Thymus (tissue), 11 donors: Measurements from ENCODE around the gene MYT1. TPM values are rescaled to one million over a fixed set of nuclear protein-coding genes. Genes with fewer than 3 reads are reported as not detected.

Experiments used
- DNase-seq, 9 donors: peaks; one replicate each; pipeline ENCODE4 v3.0.0-alpha.2; 2013; ENCODE audit warnings: low spot score in 9 of 9, low read depth in 6 of 9, missing footprints in 1 of 9
- H3K27ac ChIP-seq, 2 donors: one replicate each; pipeline ENCODE4 v1.5.1; 2013; ENCODE audit warnings: control low read depth in 1 of 2, low read depth in 1 of 2, low read length in 1 of 2, mild to moderate bottlenecking in 1 of 2, moderate library complexity in 1 of 2
- H3K27me3 ChIP-seq, 2 donors: one replicate each; pipeline ENCODE4 v1.5.1; 2013; ENCODE audit warnings: low read length in 1 of 2; ENCODE audit not compliant: control insufficient read depth in 2 of 2, insufficient read depth in 1 of 2
- H3K36me3 ChIP-seq, 2 donors: one replicate each; pipeline ENCODE4 v1.5.1; 2013; ENCODE audit warnings: low read length in 1 of 2, mild to moderate bottlenecking in 1 of 2, moderate library complexity in 1 of 2; ENCODE audit not compliant: control insufficient read depth in 2 of 2, insufficient read depth in 2 of 2
- H3K4me1 ChIP-seq, 2 donors: one replicate each; pipeline ENCODE4 v1.5.1; 2013; ENCODE audit warnings: low read length in 2 of 2; ENCODE audit not compliant: control insufficient read depth in 2 of 2, insufficient read depth in 2 of 2
- H3K4me3 ChIP-seq, 2 donors: one replicate each; pipeline ENCODE4 v1.5.1; 2013; ENCODE audit warnings: low read length in 2 of 2, control low read depth in 1 of 2, mild to moderate bottlenecking in 1 of 2
- H3K9me3 ChIP-seq, 2 donors: one replicate each; pipeline ENCODE4 v1.5.1; 2013; ENCODE audit warnings: low read length in 1 of 2, mild to moderate bottlenecking in 1 of 2; ENCODE audit not compliant: control insufficient read depth in 2 of 2, insufficient read depth in 1 of 2
- WGBS: extraction: QIAGEN DNeasy Blood & Tissue Kit; methylation state at CpG from one replicate; pipeline ENCODE4 v1.1.7; 2013; 5-methylcytosine and 5-hydroxymethylcytosine counted together
- polyA plus RNA-seq: library from polyadenylated mRNA; stranded (reverse); fragments of 200-250 nt; gene quantifications from one replicate; pipeline ENCODE4 v1.2.3, GENCODE V29; 2013
- total RNA-seq: library from RNA; stranded (reverse); fragments of 120-200 nt; gene quantifications from one replicate; pipeline ENCODE4 v1.2.4, GENCODE V29; 2013
- donor health status: healthy.

MYT1 gene
- total and polyA plus RNA-seq, 2 donors: 0.19 to 0.25 TPM

DNA sequence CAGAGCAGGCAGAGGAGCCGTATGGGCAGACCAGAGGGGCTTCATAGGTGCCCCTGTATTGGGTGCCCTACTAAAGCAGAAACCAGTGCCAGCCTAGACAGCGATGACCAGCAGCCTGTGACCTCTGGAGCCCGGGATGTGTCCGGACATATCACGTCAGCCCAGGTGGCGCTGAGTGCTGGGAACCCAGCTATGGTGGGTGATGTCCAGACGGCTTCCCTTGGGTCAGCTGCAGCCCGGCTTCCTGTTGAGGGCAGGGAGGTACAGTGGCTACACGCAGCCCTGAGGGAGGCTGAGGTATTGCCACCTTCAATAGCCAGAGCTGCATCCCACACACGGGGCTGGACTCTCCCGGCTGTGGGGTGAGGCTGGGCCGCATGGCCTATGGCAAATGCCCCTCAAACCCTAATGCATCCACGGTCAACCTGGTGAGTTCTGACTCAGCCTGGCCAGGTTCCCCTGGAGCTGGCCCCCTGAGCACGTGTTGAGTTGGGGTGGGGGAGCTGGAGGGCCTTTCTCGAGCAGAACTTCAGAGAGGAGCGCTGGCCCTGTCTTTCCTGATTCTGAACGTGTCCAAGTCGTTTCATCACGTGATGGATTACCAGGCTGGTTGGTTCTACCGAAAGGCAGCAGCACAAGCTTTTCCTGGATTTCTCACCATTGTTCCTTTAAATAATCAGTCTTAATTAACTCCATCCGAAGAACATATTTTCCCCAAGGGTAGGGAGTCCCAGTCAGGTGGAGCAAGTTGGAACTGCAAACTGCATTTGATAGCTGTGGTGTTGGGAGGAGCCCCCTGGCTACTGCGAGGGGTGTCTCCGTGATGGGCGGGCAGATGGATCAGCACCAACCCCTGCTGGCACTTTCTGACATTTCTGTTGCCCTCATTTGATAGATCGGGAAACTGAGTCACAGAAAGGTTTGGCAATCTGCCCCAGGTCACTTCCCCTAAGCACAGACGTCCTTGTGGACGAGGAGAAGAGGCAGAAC lies 7.1 kb upstream of the MYT1 start:
- WGBS: 93% methylated on average over 27 of the region's 27 CpGs
- Histone ChIP-seq H3K36me3 (no peaks in the 10 kb centered on the region), H3K27me3 (peaks cover 5 to 33% of the 10 kb centered on the region in 2 donors), H3K4me1 (no peaks in the 10 kb centered on the region), H3K27ac (no peak overlapping the region), H3K4me3 (no peak overlapping the region), H3K9me3 (peaks cover 0 to 3% of the 10 kb centered on the region in 2 donors)
- DNase-seq: no peak

DNA sequence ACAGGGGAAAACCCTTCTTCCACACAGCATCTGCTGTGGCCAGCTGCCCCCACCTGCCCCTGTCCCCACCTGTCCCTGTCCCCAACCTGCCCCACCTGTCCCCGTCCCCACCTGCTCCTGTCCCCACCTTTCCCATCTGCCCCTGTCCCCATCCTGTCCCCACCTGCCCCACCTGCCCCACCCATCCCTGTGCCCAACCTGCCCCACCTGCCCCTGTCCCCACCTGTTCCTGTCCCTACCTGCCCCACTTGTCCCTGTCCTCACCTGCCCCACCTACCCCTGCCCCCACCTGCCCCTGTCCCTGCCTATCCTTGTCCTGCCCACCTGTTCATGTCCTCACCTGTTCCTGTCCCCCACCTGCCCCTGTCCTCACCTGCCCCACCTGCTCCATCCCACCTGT lies 6.4 kb upstream of the MYT1 start:
- Histone ChIP-seq H3K9me3 (peaks cover 0 to 3% of the 10 kb centered on the region in 2 donors), H3K4me3 (no peak overlapping the region), H3K4me1 (no peaks in the 10 kb centered on the region), H3K36me3 (no peaks in the 10 kb centered on the region), H3K27me3 (peaks cover 5 to 40% of the 10 kb centered on the region in 2 donors), H3K27ac (no peak overlapping the region)
- 100% methylated on average over 1 of the region's 1 CpG for WGBS
- DNase-seq: no peak

DNA sequence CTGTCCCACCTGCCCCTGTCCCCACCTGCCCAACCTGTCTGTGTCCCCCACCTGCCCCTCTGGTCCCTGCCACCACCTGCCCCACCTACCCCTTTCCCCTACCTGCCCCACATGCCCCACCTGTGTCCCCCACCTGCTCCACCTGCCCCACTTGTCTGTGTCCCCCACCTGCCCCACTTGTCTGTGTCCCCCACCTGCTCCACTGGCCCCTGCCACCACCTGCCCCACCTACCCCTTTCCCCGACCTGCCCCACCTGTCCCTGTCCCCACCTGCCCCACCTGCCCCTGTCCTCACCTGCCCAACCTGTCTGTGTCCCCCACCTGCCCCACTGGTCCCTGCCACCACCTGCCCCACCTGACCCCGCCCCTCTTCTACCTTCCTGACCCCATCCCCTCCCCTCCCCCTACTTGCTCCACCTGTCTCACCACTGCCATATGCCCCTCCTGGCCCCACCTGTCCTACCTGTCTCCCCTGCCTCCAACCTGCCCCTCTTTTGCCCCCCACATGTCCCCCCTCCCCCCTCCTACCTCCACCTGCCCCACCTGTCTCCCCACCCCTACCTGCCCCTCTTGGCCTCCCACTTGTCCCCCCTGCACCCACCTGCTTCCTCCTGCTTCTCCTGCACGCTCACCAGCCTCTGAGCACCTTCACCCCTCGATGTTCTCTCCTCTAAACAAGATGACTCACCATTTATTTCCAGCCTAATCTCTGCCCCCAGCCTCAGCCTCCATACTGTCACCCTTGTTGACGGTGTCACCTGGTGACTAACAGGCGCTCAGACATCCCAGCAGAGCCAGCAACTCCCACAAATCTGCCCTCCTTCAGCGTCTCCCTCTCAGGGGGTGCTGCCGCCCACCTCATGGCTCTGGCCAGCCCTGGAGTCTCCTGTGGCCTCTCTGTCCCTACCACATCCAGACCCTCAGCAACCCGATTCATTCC lies 5.6 kb upstream of the MYT1 start:
- no peaks in the 10 kb centered on the region for H3K36me3 ChIP-seq
- no peak overlapping the region for H3K4me3 ChIP-seq
- H3K9me3 ChIP-seq: peaks cover 0 to 3% of the 10 kb centered on the region in 2 donors
- no peak overlapping the region for H3K27ac ChIP-seq
- no peak for DNase-seq
- WGBS: 88% methylated on average over 9 of the region's 9 CpGs
- no peaks in the 10 kb centered on the region for H3K4me1 ChIP-seq
- peaks cover 9 to 47% of the 10 kb centered on the region in 2 donors for H3K27me3 ChIP-seq

DNA sequence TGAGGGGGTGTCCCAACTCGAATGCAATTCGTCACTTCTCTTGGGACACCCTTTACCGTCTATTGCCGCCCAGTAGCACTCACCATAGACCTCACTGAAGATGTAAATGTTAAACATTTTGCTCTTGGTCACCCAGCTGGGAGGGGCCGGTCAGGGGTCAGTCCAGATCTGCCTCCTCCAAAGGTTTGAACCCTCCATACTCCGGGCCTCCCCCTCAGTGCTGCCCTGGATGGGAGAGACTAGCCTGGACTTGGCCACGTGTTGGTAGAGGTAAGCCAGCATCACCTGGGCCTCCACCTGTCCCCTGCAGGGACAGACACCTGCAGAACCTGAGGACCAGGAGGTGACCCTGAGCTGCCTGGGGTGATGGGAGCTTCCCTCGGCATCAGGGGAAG lies 5.0 kb upstream of the MYT1 start:
- WGBS: 97% methylated on average over 8 of the region's 8 CpGs
- no peak for DNase-seq
- H3K27ac ChIP-seq: no peak overlapping the region
- H3K9me3 ChIP-seq: peaks cover 0 to 3% of the 10 kb centered on the region in 2 donors
- peaks cover 9 to 51% of the 10 kb centered on the region in 2 donors for H3K27me3 ChIP-seq
- H3K36me3 ChIP-seq: no peaks in the 10 kb centered on the region
- no peak overlapping the region for H3K4me3 ChIP-seq
- H3K4me1 ChIP-seq: no peaks in the 10 kb centered on the region

DNA sequence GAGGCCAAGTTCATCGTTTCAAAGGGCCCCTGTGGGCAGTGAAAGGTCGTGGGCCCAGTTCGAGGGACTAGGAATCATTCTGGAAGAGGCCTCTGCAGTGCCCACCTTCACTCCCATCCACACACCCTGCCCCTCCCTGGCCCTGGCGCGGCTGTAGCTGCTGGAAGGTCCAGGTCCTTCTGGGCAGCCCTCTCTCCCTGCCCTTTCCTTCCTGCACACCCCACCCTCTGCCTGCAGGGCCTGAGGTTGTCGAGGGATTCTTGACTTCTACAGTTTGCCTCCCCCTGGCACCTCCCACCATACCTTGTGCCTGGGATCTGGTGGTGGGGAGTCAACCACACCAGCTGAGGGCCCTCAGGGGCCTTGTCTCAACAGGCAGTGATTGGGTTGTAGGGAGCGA lies 4.5 kb upstream of the MYT1 start:
- no peak for DNase-seq
- Histone ChIP-seq H3K27ac (no peak overlapping the region), H3K27me3 (peaks cover 9 to 56% of the 10 kb centered on the region in 2 donors), H3K4me1 (no peaks in the 10 kb centered on the region), H3K36me3 (no peaks in the 10 kb centered on the region), H3K4me3 (no peak overlapping the region), H3K9me3 (peaks cover 0 to 3% of the 10 kb centered on the region in 2 donors)
- WGBS: 65% methylated on average over 7 of the region's 7 CpGs

DNA sequence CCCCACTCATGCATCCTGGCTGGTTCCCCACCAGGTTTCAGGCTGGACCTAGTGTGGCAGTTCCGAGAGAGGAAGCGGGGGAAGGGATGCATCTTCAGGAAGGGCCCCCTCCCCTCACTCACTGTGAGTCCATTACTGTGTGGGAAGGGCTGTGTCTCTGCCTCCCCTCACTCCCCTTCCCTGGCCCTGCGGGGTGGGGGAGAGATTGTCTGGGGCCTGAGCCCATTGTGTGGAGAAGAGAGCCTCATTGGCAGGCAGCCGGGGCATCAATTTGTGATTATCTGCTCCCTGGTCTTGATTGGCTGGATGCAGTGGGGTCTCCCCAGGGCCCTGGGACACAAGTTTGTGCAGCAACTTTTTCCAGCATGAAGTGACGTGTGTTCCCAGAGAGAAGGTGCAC lies 4.1 kb upstream of the MYT1 start:
- Histone ChIP-seq H3K4me1 (no peaks in the 10 kb centered on the region), H3K9me3 (peaks cover 0 to 3% of the 10 kb centered on the region in 2 donors), H3K4me3 (no peak overlapping the region), H3K27ac (no peak overlapping the region), H3K27me3 (peaks cover 9 to 58% of the 10 kb centered on the region in 2 donors), H3K36me3 (no peaks in the 10 kb centered on the region)
- no peak for DNase-seq
- 70% methylated on average over 5 of the region's 5 CpGs for WGBS

DNA sequence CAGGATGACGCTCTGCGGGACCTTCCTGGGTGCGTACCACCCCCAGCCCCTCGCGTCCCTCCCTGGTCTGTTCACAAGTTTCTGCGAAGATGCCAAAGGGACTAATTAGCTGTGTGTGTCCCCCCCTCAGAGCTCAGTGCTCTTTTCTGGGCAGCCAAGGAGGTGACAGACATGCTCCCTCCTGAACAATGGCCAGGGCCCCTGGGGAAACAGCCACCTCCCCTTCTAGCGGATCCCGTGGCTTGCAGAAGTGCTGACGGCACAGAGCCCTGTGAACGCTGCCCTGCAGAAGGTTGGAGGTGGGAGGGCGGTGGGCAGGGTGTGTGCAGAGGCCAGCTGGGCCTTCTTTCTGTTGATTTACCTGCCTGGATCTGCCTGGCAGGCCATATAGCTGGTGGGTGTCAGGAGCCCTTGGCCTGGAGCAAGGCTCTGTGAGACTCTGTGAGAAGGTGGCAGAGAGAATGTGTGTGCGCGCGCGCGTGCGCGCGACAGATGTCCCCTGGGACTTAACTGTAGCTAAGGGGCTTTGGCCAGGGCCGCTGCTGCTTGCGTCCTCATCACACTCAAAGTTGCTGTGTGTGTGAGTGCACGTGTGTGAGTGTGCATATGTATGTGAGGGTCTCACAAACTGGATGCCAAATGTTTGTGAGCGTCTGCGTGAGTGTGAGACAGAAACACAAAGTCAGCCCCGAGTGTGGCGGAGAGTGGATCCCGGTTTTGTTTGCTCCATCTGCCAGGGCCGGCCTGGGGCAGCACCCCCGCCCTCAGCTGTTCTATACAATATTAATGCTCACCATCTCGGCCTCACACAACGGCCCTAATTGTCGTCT lies 3.5 kb upstream of the MYT1 start:
- H3K27me3 ChIP-seq: peaks cover 9 to 62% of the 10 kb centered on the region in 2 donors
- H3K4me3 ChIP-seq: no peak overlapping the region
- H3K36me3 ChIP-seq: no peaks in the 10 kb centered on the region
- peaks cover 0 to 3% of the 10 kb centered on the region in 2 donors for H3K9me3 ChIP-seq
- WGBS: 72% methylated on average over 32 of the region's 32 CpGs
- no peak for DNase-seq
- no peak overlapping the region for H3K27ac ChIP-seq
- H3K4me1 ChIP-seq: no peaks in the 10 kb centered on the region

DNA sequence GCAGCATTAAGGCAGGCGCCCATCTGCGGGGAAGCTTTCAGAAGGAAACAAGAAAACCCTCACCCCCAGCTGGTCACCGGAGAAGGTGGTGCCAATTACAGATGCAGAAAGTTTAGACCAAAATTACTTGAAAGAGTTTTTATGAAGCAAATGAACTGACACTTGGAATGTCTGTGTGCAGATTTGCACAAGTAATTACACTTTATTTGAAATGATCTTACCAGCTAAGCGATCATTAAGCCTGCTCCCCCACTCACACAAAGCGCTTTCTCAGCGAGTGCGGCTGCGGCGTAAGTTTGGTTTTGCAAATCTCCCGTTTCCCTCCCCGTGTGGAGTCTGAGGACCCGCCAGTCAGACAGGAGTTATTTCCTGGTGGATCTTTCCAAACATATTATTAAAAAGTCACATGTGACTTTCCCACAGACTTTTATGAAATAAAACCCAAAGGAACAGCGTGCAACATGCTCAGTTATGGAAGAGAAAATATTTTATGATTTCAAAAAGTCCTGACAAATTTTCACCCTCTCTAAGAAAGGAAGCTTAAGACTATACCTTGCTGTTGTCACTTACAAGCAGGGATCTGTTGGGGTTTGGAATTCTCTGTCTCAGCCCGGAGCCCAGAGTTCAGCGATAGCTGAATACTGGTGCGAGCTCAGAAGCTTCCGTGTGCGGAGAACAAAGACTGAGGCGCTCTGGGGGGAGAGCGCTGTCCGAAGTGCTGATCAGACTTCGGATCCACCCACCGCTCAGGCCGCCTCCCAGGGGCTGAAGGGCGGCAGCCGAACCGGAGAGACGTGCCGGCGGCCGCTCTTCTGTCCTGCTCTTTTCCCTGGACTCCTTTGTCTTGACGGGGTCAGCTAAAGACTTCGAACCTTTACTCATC lies 2.7 kb upstream of the MYT1 start:
- H3K9me3 ChIP-seq: peaks cover 0 to 3% of the 10 kb centered on the region in 2 donors
- H3K27ac ChIP-seq: no peak overlapping the region
- peaks cover 9 to 67% of the 10 kb centered on the region in 2 donors for H3K27me3 ChIP-seq
- peak; percentile 26 to 70 (median 40) for DNase-seq
- no peaks in the 10 kb centered on the region for H3K4me1 ChIP-seq
- H3K4me3 ChIP-seq: no peak overlapping the region
- no peaks in the 10 kb centered on the region for H3K36me3 ChIP-seq
- 24% methylated on average over 33 of the region's 33 CpGs for WGBS
